GM23248 (cell line): ENCODE data around the gene PLCB4. TPM values are rescaled to one million over a fixed set of nuclear protein-coding genes. Genes with fewer than 3 reads are reported as not detected.

Experiments
- DNase-seq: peaks from one replicate; pipeline ENCODE4 v3.0.0-alpha.2; 2015
- H2AFZ ChIP-seq: fragments of 200-600 bp; sonication (generic); 2 replicates; pipeline ENCODE4 v1.6.1; 2016; ENCODE audit warnings: antibody characterized with exemption
- H3F3A ChIP-seq: fragments of 200-600 bp; sonication (generic); 2 replicates; pipeline ENCODE4 v1.6.1; 2016; ENCODE audit warnings: mild to moderate bottlenecking, antibody characterized with exemption, mixed run types; ENCODE audit not compliant: insufficient read depth
- H3K27ac ChIP-seq: fragments of 200-600 bp; sonication (generic); 2 replicates; pipeline ENCODE4 v1.5.1; 2016; ENCODE audit warnings: mild to moderate bottlenecking
- H3K27me3 ChIP-seq: fragments of 200-600 bp; sonication (generic); replicated peaks from 2 replicates; pipeline ENCODE4 v1.6.1; 2016; ENCODE audit warnings: mild to moderate bottlenecking; ENCODE audit not compliant: insufficient read depth
- H3K36me3 ChIP-seq: fragments of 200-600 bp; sonication (generic); 2 replicates; pipeline ENCODE4 v1.6.1; 2016; ENCODE audit warnings: low read depth, mild to moderate bottlenecking
- H3K4me1 ChIP-seq: fragments of 200-600 bp; sonication (generic); 2 replicates; pipeline ENCODE4 v1.6.1; 2016; ENCODE audit warnings: mild to moderate bottlenecking; ENCODE audit not compliant: insufficient read depth
- H3K4me2 ChIP-seq: fragments of 200-600 bp; sonication (generic); one replicate; pipeline ENCODE4 v1.6.1; 2016; ENCODE audit warnings: mild to moderate bottlenecking; ENCODE audit not compliant: unreplicated experiment
- H3K4me3 ChIP-seq: fragments of 200-600 bp; sonication (generic); 2 replicates; pipeline ENCODE4 v1.5.1; 2016; ENCODE audit warnings: mild to moderate bottlenecking
- H3K79me2 ChIP-seq: fragments of 200-600 bp; sonication (generic); 2 replicates; pipeline ENCODE4 v1.6.1; 2016; ENCODE audit warnings: mild to moderate bottlenecking; ENCODE audit not compliant: insufficient read depth
- H3K9ac ChIP-seq: fragments of 200-600 bp; sonication (generic); 2 replicates; pipeline ENCODE4 v1.6.1; 2016; ENCODE audit warnings: mild to moderate bottlenecking
- H3K9me2 ChIP-seq: fragments of 200-600 bp; sonication (generic); 2 replicates; pipeline ENCODE4 v1.6.1; 2016; ENCODE audit warnings: mixed run types, mild to moderate bottlenecking, moderate library complexity; ENCODE audit not compliant: insufficient read depth
- H3K9me3 ChIP-seq: fragments of 200-600 bp; sonication (generic); one replicate; pipeline ENCODE4 v1.6.1; 2017; ENCODE audit warnings: low read depth
- H4K20me1 ChIP-seq: fragments of 200-600 bp; sonication (generic); 2 replicates; pipeline ENCODE4 v1.6.0; 2016; ENCODE audit not compliant: insufficient read depth
- EZH2 ChIP-seq: fragments of 200-600 bp; sonication (generic); IDR thresholded peaks from 2 replicates; pipeline ENCODE4 v1.6.1; 2018; ENCODE audit warnings: antibody characterized with exemption, mild to moderate bottlenecking; ENCODE audit not compliant: insufficient read depth, poor library complexity, severe bottlenecking
- EZH2phosphoT487 ChIP-seq: fragments of 200-600 bp; sonication (generic); IDR thresholded peaks from 2 replicates; pipeline ENCODE4 v1.6.1; 2018; ENCODE audit warnings: antibody characterized with exemption, moderate library complexity, mild to moderate bottlenecking, low read depth; ENCODE audit not compliant: insufficient read depth
- WGBS, 2 experiments: methylation state at CpG; one replicate each; pipeline ENCODE4 v1.1.6; 2015 to 2017; ENCODE audit warnings: low lambda C conversion rate in 2 of 2, low coverage in 1 of 2; ENCODE audit errors: missing lambda C conversion rate in 2 of 2; 5-methylcytosine and 5-hydroxymethylcytosine counted together
- in situ Hi-C: fragments of 300-500 bp; cut with MboI; formaldehyde crosslinking; loops from 2 replicates; pipeline ENCODE4 v1.15.0; 2020
- polyA plus RNA-seq: library from polyadenylated mRNA; unstranded; fragments of >200 nt; fragmentation: Nextera tagmentation; extraction: Ambion mirVana; gene quantifications from 2 replicates; pipeline ENCODE4 v1.2.1, GENCODE V29; 2016
- total RNA-seq: library from RNA; depleted of rRNA; stranded (reverse); fragments of >200 nt; shearing (Covaris generic); gene quantifications from 2 replicates; pipeline ENCODE4 v1.2.3, GENCODE V29; 2014

The PLCB4 gene
- total and polyA plus RNA-seq, 2 experiments from 2014 or later: 5.0 to 9.5 TPM

DNA sequence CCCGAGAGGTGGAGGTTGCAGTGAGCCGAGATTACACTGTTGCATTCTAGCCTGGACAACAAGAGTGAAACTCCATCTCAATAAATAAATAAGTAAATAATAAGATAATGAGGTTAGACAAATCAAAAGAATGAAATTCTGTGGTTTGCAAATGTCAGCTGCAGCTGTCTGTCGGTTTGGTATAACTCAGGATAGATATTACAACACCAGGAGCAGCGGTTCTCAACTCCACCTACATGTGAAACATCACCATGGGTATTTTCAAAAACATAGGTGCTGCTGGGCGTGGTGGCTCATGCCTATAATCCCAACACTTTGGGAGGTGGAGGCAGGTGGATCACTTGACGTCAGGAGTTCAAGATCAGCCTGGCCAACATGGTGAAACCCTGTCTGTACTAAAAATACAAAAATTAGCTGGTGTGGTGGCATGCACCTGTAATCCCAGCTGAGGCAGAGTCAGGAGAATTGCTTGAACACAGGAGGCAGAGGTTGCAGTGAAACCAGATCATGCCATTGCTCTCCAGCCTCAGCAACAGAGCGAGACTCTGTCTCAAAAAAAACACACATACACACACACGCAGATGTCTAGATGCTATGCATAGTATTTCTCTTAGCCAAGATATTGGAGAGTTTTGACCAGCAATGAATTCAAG lies 319.4 kb downstream of the PLCB4 start:
- H3K9me2 ChIP-seq: no peaks in the 10 kb centered on the region
- no peaks in the 10 kb centered on the region for H3K79me2 ChIP-seq
- no peaks in the 10 kb centered on the region for H3K4me1 ChIP-seq
- H3K36me3 ChIP-seq: 0 out of 2 replicates have a peak, but pooled peaks cover 2% of the 10 kb centered on the region
- H3K27ac ChIP-seq: no peak overlapping the region
- no peaks in the 10 kb centered on the region for H3K9me3 ChIP-seq
- no peak overlapping the region for H3K9ac ChIP-seq
- no peak for DNase-seq
- 93 to 95% methylated on average over 8 of the region's 8 CpGs for WGBS, 2 experiments
- in situ Hi-C loops: no loop called here
- H3F3A ChIP-seq: no peaks in the 10 kb centered on the region
- no peak overlapping the region for H3K4me3 ChIP-seq
- no peak for TF ChIP-seq EZH2
- no peak for TF ChIP-seq EZH2phosphoT487
- no peak overlapping the region for H3K4me2 ChIP-seq
- no peak overlapping the region for H2AFZ ChIP-seq
- no peaks in the 10 kb centered on the region for H4K20me1 ChIP-seq
- H3K27me3 ChIP-seq: no peaks in the 10 kb centered on the region

DNA sequence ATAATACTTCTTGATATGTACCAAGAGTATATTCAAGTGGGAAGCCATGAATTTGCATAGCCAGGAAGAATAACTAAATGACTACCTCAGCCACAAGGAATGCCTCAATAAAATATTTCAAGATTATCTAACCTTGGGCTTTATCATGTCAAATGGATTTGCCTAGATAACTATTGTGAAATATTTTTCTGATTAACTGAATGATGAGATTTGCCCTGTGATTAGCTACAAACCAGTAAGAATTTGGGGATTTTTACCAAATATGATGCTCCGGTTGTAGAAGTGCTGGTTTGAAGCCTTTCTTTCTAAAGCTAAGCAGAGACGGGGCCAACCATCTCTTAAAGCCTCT lies 319.9 kb downstream of the PLCB4 start:
- H3K4me1 ChIP-seq: no peaks in the 10 kb centered on the region
- no peak for TF ChIP-seq EZH2
- no peak for TF ChIP-seq EZH2phosphoT487
- no peaks in the 10 kb centered on the region for H3K27me3 ChIP-seq
- in situ Hi-C loops: no loop called here
- no peak overlapping the region for H2AFZ ChIP-seq
- H3K9me2 ChIP-seq: no peaks in the 10 kb centered on the region
- H3F3A ChIP-seq: no peaks in the 10 kb centered on the region
- H3K79me2 ChIP-seq: no peaks in the 10 kb centered on the region
- 0 out of 2 replicates have a peak, but pooled peaks cover 2% of the 10 kb centered on the region for H3K36me3 ChIP-seq
- no peak for DNase-seq
- H3K9ac ChIP-seq: no peak overlapping the region
- H4K20me1 ChIP-seq: no peaks in the 10 kb centered on the region
- no peaks in the 10 kb centered on the region for H3K9me3 ChIP-seq
- H3K27ac ChIP-seq: no peak overlapping the region
- H3K4me3 ChIP-seq: no peak overlapping the region
- WGBS, 2 experiments: 86 to 90% methylated on average over 2 of the region's 2 CpGs
- no peak overlapping the region for H3K4me2 ChIP-seq

DNA sequence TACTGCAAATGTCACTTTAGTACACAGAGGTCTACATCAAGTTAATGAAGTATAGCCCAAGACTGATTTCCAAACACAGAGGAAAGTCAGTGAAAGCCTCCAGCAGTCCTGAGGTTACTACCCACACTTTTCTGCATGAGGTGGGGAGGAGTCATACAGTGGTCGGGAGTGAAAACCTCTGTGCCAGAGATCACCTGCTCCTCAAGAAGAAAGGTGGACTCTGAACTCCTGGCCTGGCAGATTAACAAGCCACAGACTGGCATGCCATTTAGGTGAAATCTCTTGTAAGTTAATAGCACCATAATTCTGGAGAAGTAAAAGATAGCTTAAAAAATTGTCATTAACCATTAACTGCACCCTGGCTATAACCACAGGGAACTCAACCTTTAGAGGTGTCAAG lies 320.5 kb downstream of the PLCB4 start:
- H2AFZ ChIP-seq: no peak overlapping the region
- no peaks in the 10 kb centered on the region for H3F3A ChIP-seq
- TF ChIP-seq EZH2: no peak
- no peak for TF ChIP-seq EZH2phosphoT487
- H3K27ac ChIP-seq: no peak overlapping the region
- no peaks in the 10 kb centered on the region for H3K79me2 ChIP-seq
- no peaks in the 10 kb centered on the region for H3K4me1 ChIP-seq
- no peak for DNase-seq
- 0 out of 2 replicates have a peak, but pooled peaks cover 2% of the 10 kb centered on the region for H3K36me3 ChIP-seq
- in situ Hi-C loops: no loop called here
- H3K27me3 ChIP-seq: no peaks in the 10 kb centered on the region
- 94 to 100% methylated on average over 1 of the region's 1 CpG for WGBS, 2 experiments
- no peaks in the 10 kb centered on the region for H4K20me1 ChIP-seq
- H3K9me2 ChIP-seq: no peaks in the 10 kb centered on the region
- H3K9ac ChIP-seq: no peak overlapping the region
- no peaks in the 10 kb centered on the region for H3K9me3 ChIP-seq
- no peak overlapping the region for H3K4me2 ChIP-seq
- no peak overlapping the region for H3K4me3 ChIP-seq

DNA sequence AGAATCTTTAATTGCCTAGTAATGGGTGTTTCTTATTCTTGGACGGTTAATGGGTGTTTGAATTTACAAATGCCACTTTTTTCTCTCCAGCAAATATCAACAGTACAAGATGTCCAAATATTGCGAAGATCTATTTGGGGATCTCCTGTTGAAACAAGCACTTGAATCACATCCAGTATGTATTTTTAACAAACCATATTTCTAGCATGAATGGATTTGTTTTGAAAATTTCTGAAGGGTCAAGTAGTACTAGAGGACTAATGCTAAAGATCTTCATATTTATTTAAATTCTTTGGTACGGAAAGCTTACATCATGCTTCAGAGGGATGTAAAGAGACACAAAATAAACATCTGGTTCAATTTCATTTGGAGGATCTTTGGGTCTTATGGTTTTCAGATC lies 321.6 kb downstream of the PLCB4 start:
- WGBS, 2 experiments: 86 to 90% methylated on average over 3 of the region's 3 CpGs
- no peak overlapping the region for H3K9ac ChIP-seq
- in situ Hi-C loops: no loop called here
- H3K36me3 ChIP-seq: 0 out of 2 replicates have a peak, but pooled peaks cover 2% of the 10 kb centered on the region
- TF ChIP-seq EZH2: no peak
- TF ChIP-seq EZH2phosphoT487: no peak
- no peak overlapping the region for H3K27ac ChIP-seq
- no peak overlapping the region for H3K4me2 ChIP-seq
- no peaks in the 10 kb centered on the region for H4K20me1 ChIP-seq
- no peak for DNase-seq
- no peak overlapping the region for H2AFZ ChIP-seq
- no peak overlapping the region for H3K4me3 ChIP-seq
- H3K4me1 ChIP-seq: no peaks in the 10 kb centered on the region
- H3K9me3 ChIP-seq: no peaks in the 10 kb centered on the region
- no peaks in the 10 kb centered on the region for H3K9me2 ChIP-seq
- H3F3A ChIP-seq: no peaks in the 10 kb centered on the region
- H3K79me2 ChIP-seq: no peaks in the 10 kb centered on the region
- no peaks in the 10 kb centered on the region for H3K27me3 ChIP-seq
